GM12878 (cell line): ENCODE data around the gene ASIC2. TPM values are rescaled to one million over a fixed set of nuclear protein-coding genes. Genes with fewer than 3 reads are reported as not detected.

Experiments used
- ATAC-seq: fragments of 200-7000 bp; cut with Tn5 transposase; 3 replicates; pipeline ENCODE4 v1.9.1; 2020; ENCODE audit warnings: mild to moderate bottlenecking, moderate library complexity
- BruUV-seq: library from RNA; stranded (reverse); fragments of 400-500 nt; replicated peaks from 2 replicates; lab custom pipeline; 2021; lab: Mats Ljungman, UMichigan
- CTCF ChIA-PET: fragments of 300-600 bp; sonication (Branson Sonifier 250); formaldehyde crosslinking; extraction: SDS; loops from one replicate; lab custom pipeline; 2021; ENCODE audit warnings: inconsistent platforms; lab: Yijun Ruan, JAX
- POLR2A ChIA-PET: fragments of 350-600 bp; formaldehyde crosslinking; extraction: SDS; loops from one replicate; lab custom pipeline; 2021; ENCODE audit warnings: inconsistent platforms; lab: Charles Lee
- RAD21 ChIA-PET: fragments of 300-600 bp; sonication (Branson Sonifier 250); formaldehyde crosslinking; loops from one replicate; lab custom pipeline; 2023; ENCODE audit warnings: antibody characterized with exemption; ENCODE audit not compliant: unreplicated experiment; lab: Charles Lee
- SMC1A ChIA-PET: fragments of 300-600 bp; sonication (Branson Sonifier 250); formaldehyde crosslinking; loops from one replicate; lab custom pipeline; 2023; ENCODE audit not compliant: unreplicated experiment, uncharacterized antibody; lab: Charles Lee
- DNase-seq: peaks from one replicate; pipeline ENCODE4 v3.0.0-alpha.2; 2011; ENCODE audit warnings: low read depth, low spot score
- FAIRE-seq: peaks from 3 replicates; lab custom pipeline; 2011; peaks lifted over from hg19 to GRCh38; lab: Jason Lieb, UNC
- H2AFZ ChIP-seq: 2 replicates; pipeline ENCODE4 v1.6.0; 2011; ENCODE audit warnings: low read depth, low read length, control low read depth; ENCODE audit not compliant: control insufficient read depth
- H3K27ac ChIP-seq: 2 replicates; pipeline ENCODE4 v1.5.1; 2011; ENCODE audit warnings: control low read depth; ENCODE audit not compliant: control insufficient read depth, insufficient read depth
- H3K27me3 ChIP-seq, 2 experiments: replicated peaks in 1 of 2; 2 replicates each; pipeline versions ENCODE4 v1.6.0 to v1.6.1; 2011; ENCODE audit warnings: low read length in 1 of 2; ENCODE audit not compliant: control insufficient read depth in 2 of 2, insufficient read depth in 2 of 2
- H3K36me3 ChIP-seq, 2 experiments: 2 replicates each; pipeline ENCODE4 v1.5.1; 2011; ENCODE audit warnings: low read length in 1 of 2; ENCODE audit not compliant: control insufficient read depth in 2 of 2, insufficient read depth in 2 of 2
- H3K4me1 ChIP-seq: 2 replicates; pipeline ENCODE4 v1.6.1; 2011; ENCODE audit warnings: mild to moderate bottlenecking, low read length, moderate library complexity, mixed read lengths; ENCODE audit not compliant: control insufficient read depth, insufficient read depth
- H3K4me2 ChIP-seq: 2 replicates; pipeline ENCODE4 v1.6.0; 2011; ENCODE audit warnings: control low read depth; ENCODE audit not compliant: control insufficient read depth, insufficient read depth
- H3K4me3 ChIP-seq: fragments of 200-600 bp; sonication (generic); 2 replicates; pipeline ENCODE4 v1.5.1; 2016
- H3K79me2 ChIP-seq: 2 replicates; pipeline ENCODE4 v1.6.0; 2011; ENCODE audit warnings: low read length; ENCODE audit not compliant: control insufficient read depth, insufficient read depth
- H3K9ac ChIP-seq: 2 replicates; pipeline ENCODE4 v1.8.0; 2011; ENCODE audit warnings: low read length, control low read depth, mixed read lengths; ENCODE audit not compliant: control insufficient read depth, insufficient read depth
- H3K9me3 ChIP-seq: replicated peaks from 3 replicates; pipeline ENCODE4 v1.5.1; 2011; ENCODE audit warnings: mild to moderate bottlenecking, low read length; ENCODE audit not compliant: control insufficient read depth, insufficient read depth
- H4K20me1 ChIP-seq: 2 replicates; pipeline ENCODE4 v1.6.0; 2011; ENCODE audit not compliant: control insufficient read depth, insufficient read depth
- BACH1 ChIP-seq: fragments of 450-650 bp; IDR thresholded peaks from 2 replicates; pipeline ENCODE4 v1.6.1; 2017; ENCODE audit warnings: mild to moderate bottlenecking, borderline replicate concordance
- CBFB ChIP-seq: IDR thresholded peaks from 2 replicates; pipeline ENCODE4 v1.6.1; 2016; ENCODE audit warnings: antibody characterized with exemption, low read depth
- CEBPB ChIP-seq, 2 experiments: fragments of 150-350 bp in 1 of 2; IDR thresholded peaks; 2 replicates each; pipeline ENCODE4 v1.6.1; 2012 to 2014; ENCODE audit warnings: low read depth in 2 of 2, low read length in 2 of 2, borderline replicate concordance in 1 of 2, inconsistent platforms in 1 of 2
- ELK1 ChIP-seq: IDR thresholded peaks from 2 replicates; pipeline ENCODE4 v1.6.1; 2012; ENCODE audit warnings: low read depth, low read length, improper control_type of control experiment
- GATAD2B ChIP-seq: fragments of 450-650 bp; conservative IDR thresholded peaks from 2 replicates; pipeline ENCODE4 v1.6.1; 2017; ENCODE audit warnings: low read depth, mild to moderate bottlenecking, moderate library complexity
- HDAC2 ChIP-seq: fragments of 200-600 bp; sonication (generic); IDR thresholded peaks from 2 replicates; pipeline ENCODE4 v1.6.1; 2017
- IKZF2 ChIP-seq, 2 experiments: fragments of 450-650 bp; IDR thresholded peaks; 2 replicates each; pipeline ENCODE4 v1.6.1; 2017; ENCODE audit warnings: mild to moderate bottlenecking in 2 of 2, moderate library complexity in 2 of 2
- IRF4 ChIP-seq: IDR thresholded peaks from 2 replicates; pipeline ENCODE4 v1.6.1; 2011; ENCODE audit warnings: low read depth, low read length
- LARP7 ChIP-seq: fragments of 450-650 bp; IDR thresholded peaks from 2 replicates; pipeline ENCODE4 v1.6.1; 2017; ENCODE audit warnings: mild to moderate bottlenecking
- MEF2A ChIP-seq: IDR thresholded peaks from 2 replicates; pipeline ENCODE4 v1.6.1; 2011; ENCODE audit warnings: low read depth, mild to moderate bottlenecking, low read length, moderate library complexity; ENCODE audit not compliant: insufficient read depth
- MEF2B ChIP-seq: fragments of 450-650 bp; IDR thresholded peaks from 2 replicates; pipeline ENCODE4 v1.6.1; 2018; ENCODE audit warnings: mild to moderate bottlenecking, moderate library complexity; ENCODE audit not compliant: partially characterized antibody, poor library complexity, severe bottlenecking
- POLR2AphosphoS2 ChIP-seq: IDR thresholded peaks from 2 replicates; pipeline ENCODE4 v1.6.1; 2011; ENCODE audit warnings: low read depth, mild to moderate bottlenecking, low read length, improper control_type of control experiment, moderate library complexity
- RAD21 ChIP-seq: IDR thresholded peaks from 2 replicates; pipeline ENCODE4 v1.6.1; 2011; ENCODE audit warnings: mild to moderate bottlenecking, low read depth, low read length, moderate library complexity; ENCODE audit not compliant: insufficient read depth
- RAD51 ChIP-seq: fragments of 450-650 bp; IDR thresholded peaks from 2 replicates; pipeline ENCODE4 v1.6.1; 2016; ENCODE audit warnings: moderate library complexity, mild to moderate bottlenecking, inconsistent platforms
- SIN3A ChIP-seq: IDR thresholded peaks from 2 replicates; pipeline ENCODE4 v1.6.1; 2012; ENCODE audit warnings: low read depth, low read length, improper control_type of control experiment
- SMARCA5 ChIP-seq: fragments of 450-650 bp; IDR thresholded peaks from 2 replicates; pipeline ENCODE4 v1.6.1; 2017; ENCODE audit warnings: mild to moderate bottlenecking
- ZNF207 ChIP-seq: fragments of 450-650 bp; IDR thresholded peaks from 2 replicates; pipeline ENCODE4 v1.6.1; 2014; ENCODE audit warnings: antibody characterized with exemption, mild to moderate bottlenecking, borderline replicate concordance
- ZNF24 ChIP-seq: fragments of 450-650 bp; IDR thresholded peaks from 2 replicates; pipeline ENCODE4 v1.6.1; 2017; ENCODE audit warnings: antibody characterized with exemption, mild to moderate bottlenecking
- in situ Hi-C: fragments of 300-500 bp; cut with MboI; formaldehyde crosslinking; loops from 9 replicates; pipeline ENCODE4 v1.14.3; 2018; ENCODE audit warnings: mixed read lengths
- intact Hi-C: fragments of 100-400 bp; cut with micrococcal nuclease; formaldehyde crosslinking; loops from one replicate; pipeline ENCODE4 v1.14.2; 2022; ENCODE audit not compliant: unreplicated experiment
- polyA plus RNA-seq, 11 experiments: library from polyadenylated mRNA; depleted of rRNA in 4 of 11; unstranded in 6 of 11; stranded (reverse) in 5 of 11; fragments of >200 nt; fragmentation: Nextera tagmentation in 4 of 11; fragmentation: Illumina TruSeq in 1 of 11; extraction: Ambion mirVana in 4 of 11; extraction: Trizol in 1 of 11; gene quantifications; 1 replicate in 1 of 11; 2 replicates in 10 of 11; pipeline versions ENCODE4 v1.2.1 to v1.2.3, GENCODE V29; 2011 to 2016; ENCODE audit warnings: inconsistent platforms in 2 of 11, missing spikeins in 2 of 11, low read depth in 1 of 11
- total RNA-seq, 4 experiments: library from RNA; depleted of rRNA in 3 of 4; stranded (reverse); fragments of >200 nt in 3 of 4; fragmentation: Illumina TruSeq in 1 of 4; extraction: Trizol in 1 of 4; gene quantifications; 2 replicates each; pipeline versions ENCODE4 v1.2.1 to v1.2.3, GENCODE V29; 2013 to 2021
- TF ChIP-seq, protein P1 (sequence below): IDR thresholded peaks from 2 replicates; pipeline ENCODE4 v1.6.1; 2011; ENCODE audit warnings: mild to moderate bottlenecking, low read depth, low read length, moderate library complexity; ENCODE audit not compliant: insufficient replicate concordance

The ASIC2 gene
- total and polyA plus RNA-seq, 10 of the 15 experiments (the other 5 are each of a cell fraction or from before 2014, with no cell fraction given) = not detected

- POLR2A ChIA-PET = no interaction called here
These were observed 155.7 kb downstream of the ASIC2 start for GRCh38 chr17:33137426-33137825.

More at GRCh38 chr17:33137426-33137825, 155.7 kb downstream of the ASIC2 start:
- ChIA-PET SMC1A (no interaction called here), RAD21 (no interaction called here), CTCF (interaction anchor here (1.1 kb wide), 1 partner anchor 14 kb away, joined by 3 read pairs; no protein-coding TSS in a partner anchor)
- ATAC-seq = no peak
- Histone ChIP-seq H3K4me1 (no peaks in the 10 kb centered on the region), H3K36me3 (no peaks in the 10 kb centered on the region), H3K4me3 (no peak overlapping the region), H4K20me1 (no peaks in the 10 kb centered on the region), H3K9me3 (no peaks in the 10 kb centered on the region)
- BruUV-seq = no TSS peak
- no peak for DNase-seq
- TF ChIP-seq LARP7 (no peak), HDAC2 (no peak), POLR2AphosphoS2 (no peak), RAD21 (no peak), ELK1 (no peak), RAD51 (no peak), GATAD2B (no peak), IRF4 (no peak), IKZF2 (IDR thresholded peaks at IDR 0.05) (no peak), ZNF207 (no peak), CBFB (no peak), MEF2B (no peak), CEBPB (IDR thresholded peaks at IDR 0.05; ENCODE audit: borderline replicate concordance in 1 of 2, low read depth in 2 of 2, low read length in 2 of 2) (no peak), SMARCA5 (no peak), ZNF24 (no peak), MEF2A (no peak), SIN3A (no peak), BACH1 (no peak)
- TF ChIP-seq, protein P1, sequence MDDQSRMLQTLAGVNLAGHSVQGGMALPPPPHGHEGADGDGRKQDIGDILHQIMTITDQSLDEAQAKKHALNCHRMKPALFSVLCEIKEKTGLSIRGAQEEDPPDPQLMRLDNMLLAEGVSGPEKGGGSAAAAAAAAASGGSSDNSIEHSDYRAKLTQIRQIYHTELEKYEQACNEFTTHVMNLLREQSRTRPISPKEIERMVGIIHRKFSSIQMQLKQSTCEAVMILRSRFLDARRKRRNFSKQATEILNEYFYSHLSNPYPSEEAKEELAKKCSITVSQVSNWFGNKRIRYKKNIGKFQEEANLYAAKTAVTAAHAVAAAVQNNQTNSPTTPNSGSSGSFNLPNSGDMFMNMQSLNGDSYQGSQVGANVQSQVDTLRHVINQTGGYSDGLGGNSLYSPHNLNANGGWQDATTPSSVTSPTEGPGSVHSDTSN = no peak
- TF ChIP-seq, all 136 proteins: peak for 0
- intact Hi-C loops (no loop called here), in situ Hi-C loops (no loop called here)
- Histone ChIP-seq H3K4me2 (no peak overlapping the region), H3K27me3 (peaks cover 0 to 2% of the 10 kb centered on the region in 2 experiments; a peak in 2 of 4 replicates), H3K79me2 (no peaks in the 10 kb centered on the region), H3K27ac (no peak overlapping the region), H2AFZ (no peak overlapping the region), H3K9ac (no peak overlapping the region)
- no peak for FAIRE-seq
